Measurements from ENCODE around the gene DALRD3. TPM values are rescaled to one million over a fixed set of nuclear protein-coding genes. Genes with fewer than 3 reads are reported as not detected.
A peak's percentile ranks its signal among the peaks of the same experiment; 100 is the strongest.

The DALRD3 gene
- total RNA-seq, 1 donor from 2014 or later: 26.3 TPM

GRCh38 chr3:49029563-49029884, 11.1 kb upstream of the DALRD3 start:
- H3K27ac Mint-ChIP-seq (ENCODE audit: unreplicated experiment): peak overlapping the region; percentile 88
- no peak for TF ChIP-seq CTCF (IDR thresholded peaks at IDR 0.05; ENCODE audit: partially characterized antibody, unreplicated experiment)
- peaks cover 5% of the 10 kb centered on the region for H3K36me3 Mint-ChIP-seq (ENCODE audit: unreplicated experiment)
- H3K9me3 Mint-ChIP-seq (ENCODE audit: unreplicated experiment): peaks cover 11% of the 10 kb centered on the region
- H3K4me1 Mint-ChIP-seq (ENCODE audit: low read depth, unreplicated experiment): peaks cover 8% of the 10 kb centered on the region
- peak overlapping the region; percentile 95 for H3K4me3 Mint-ChIP-seq (ENCODE audit: unreplicated experiment)
- no peak for DNase-seq
- H3K27me3 Mint-ChIP-seq (ENCODE audit: unreplicated experiment): peaks cover 15% of the 10 kb centered on the region

- Mint-ChIP-seq H3K4me1 (ENCODE audit: low read depth, unreplicated experiment) (peaks cover 8% of the 10 kb centered on the region), H3K9me3 (ENCODE audit: unreplicated experiment) (peaks cover 11% of the 10 kb centered on the region), H3K4me3 (ENCODE audit: unreplicated experiment) (peak within 1 kb of the TSS; percentile 95), H3K27ac (ENCODE audit: unreplicated experiment) (peak within 1 kb of the TSS; percentile 88), H3K36me3 (ENCODE audit: unreplicated experiment) (peaks cover 5% of the 10 kb centered on the region), H3K27me3 (ENCODE audit: unreplicated experiment) (peaks cover 15% of the 10 kb centered on the region)
- no peak for TF ChIP-seq CTCF (IDR thresholded peaks at IDR 0.05; ENCODE audit: partially characterized antibody, unreplicated experiment)
- DNase-seq: peak; percentile 94
Observed at GRCh38 chr3:49028673-49029562, 10.5 kb upstream of the DALRD3 start, which contains the start of gene IMPDH2. IMPDH2 (minus strand) TSS chr3:49029398; CDS start chr3:49029350, 48 bp downstream.

- Mint-ChIP-seq H3K27ac (ENCODE audit: unreplicated experiment) (peak overlapping the region; percentile 87), H3K4me3 (ENCODE audit: unreplicated experiment) (peak overlapping the region; percentile 95), H3K9me3 (ENCODE audit: unreplicated experiment) (peaks cover 12% of the 10 kb centered on the region), H3K4me1 (ENCODE audit: low read depth, unreplicated experiment) (peaks cover 9% of the 10 kb centered on the region), H3K36me3 (ENCODE audit: unreplicated experiment) (peaks cover 5% of the 10 kb centered on the region), H3K27me3 (ENCODE audit: unreplicated experiment) (peaks cover 15% of the 10 kb centered on the region)
- no peak for DNase-seq
- TF ChIP-seq CTCF (IDR thresholded peaks at IDR 0.05; ENCODE audit: partially characterized antibody, unreplicated experiment): no peak
Observed at GRCh38 chr3:49028298-49028672, 9.9 kb upstream of the DALRD3 start.

- DNase-seq: no peak
- Mint-ChIP-seq H3K36me3 (ENCODE audit: unreplicated experiment) (peaks cover 5% of the 10 kb centered on the region), H3K27me3 (ENCODE audit: unreplicated experiment) (peaks cover 15% of the 10 kb centered on the region), H3K9me3 (ENCODE audit: unreplicated experiment) (peaks cover 14% of the 10 kb centered on the region), H3K4me1 (ENCODE audit: low read depth, unreplicated experiment) (peaks cover 15% of the 10 kb centered on the region), H3K27ac (ENCODE audit: unreplicated experiment) (no peak overlapping the region), H3K4me3 (ENCODE audit: unreplicated experiment) (no peak overlapping the region)
- no peak for TF ChIP-seq CTCF (IDR thresholded peaks at IDR 0.05; ENCODE audit: partially characterized antibody, unreplicated experiment)
Observed at GRCh38 chr3:49027634-49028033, 9.3 kb upstream of the DALRD3 start.

GRCh38 chr3:49026536-49026935, 8.2 kb upstream of the DALRD3 start:
- peaks cover 15% of the 10 kb centered on the region for H3K27me3 Mint-ChIP-seq (ENCODE audit: unreplicated experiment)
- no peaks in the 10 kb centered on the region for H3K36me3 Mint-ChIP-seq (ENCODE audit: unreplicated experiment)
- DNase-seq: no peak
- no peak for TF ChIP-seq CTCF (IDR thresholded peaks at IDR 0.05; ENCODE audit: partially characterized antibody, unreplicated experiment)
- H3K9me3 Mint-ChIP-seq (ENCODE audit: unreplicated experiment): peaks cover 14% of the 10 kb centered on the region
- no peak overlapping the region for H3K4me3 Mint-ChIP-seq (ENCODE audit: unreplicated experiment)
- H3K4me1 Mint-ChIP-seq (ENCODE audit: low read depth, unreplicated experiment): peaks cover 15% of the 10 kb centered on the region
- H3K27ac Mint-ChIP-seq (ENCODE audit: unreplicated experiment): no peak overlapping the region
